WERI-Rb-1 (cell line): Measurements from ENCODE around the gene LMNA.

Source experiments
- DNase-seq: peaks from one replicate; pipeline ENCODE4 v3.0.0-alpha.2; 2020
- H3K27ac ChIP-seq: fragments of 250-450 bp; sonication (Bioruptor Pico); 2 replicates; pipeline ENCODE4 v1.5.1; 2020; ENCODE audit warnings: mild to moderate bottlenecking, moderate library complexity
- H3K27me3 ChIP-seq: fragments of 250-450 bp; sonication (Bioruptor Pico); 2 replicates; pipeline ENCODE4 v1.5.1; 2021; ENCODE audit warnings: mild to moderate bottlenecking, low read depth, moderate library complexity; ENCODE audit not compliant: insufficient read depth, severe bottlenecking
- H3K36me3 ChIP-seq: fragments of 250-450 bp; sonication (Bioruptor Pico); 2 replicates; pipeline ENCODE4 v1.5.1; 2020; ENCODE audit warnings: mild to moderate bottlenecking, moderate library complexity
- H3K4me3 ChIP-seq: 2 replicates; pipeline ENCODE4 v1.5.1; 2011; ENCODE audit warnings: low read depth, mild to moderate bottlenecking, control low read depth, low read length
- H3K9me3 ChIP-seq: fragments of 250-450 bp; sonication (Bioruptor Pico); 2 replicates; pipeline ENCODE4 v1.5.1; 2021; ENCODE audit warnings: mild to moderate bottlenecking, moderate library complexity; ENCODE audit not compliant: severe bottlenecking
- TF ChIP-seq, protein P1 (sequence below): IDR thresholded peaks from 2 replicates; pipeline ENCODE4 v1.5.1; 2011; ENCODE audit warnings: low read depth, mild to moderate bottlenecking, control low read depth, inconsistent platforms, low read length

LMNA gene

DNA sequence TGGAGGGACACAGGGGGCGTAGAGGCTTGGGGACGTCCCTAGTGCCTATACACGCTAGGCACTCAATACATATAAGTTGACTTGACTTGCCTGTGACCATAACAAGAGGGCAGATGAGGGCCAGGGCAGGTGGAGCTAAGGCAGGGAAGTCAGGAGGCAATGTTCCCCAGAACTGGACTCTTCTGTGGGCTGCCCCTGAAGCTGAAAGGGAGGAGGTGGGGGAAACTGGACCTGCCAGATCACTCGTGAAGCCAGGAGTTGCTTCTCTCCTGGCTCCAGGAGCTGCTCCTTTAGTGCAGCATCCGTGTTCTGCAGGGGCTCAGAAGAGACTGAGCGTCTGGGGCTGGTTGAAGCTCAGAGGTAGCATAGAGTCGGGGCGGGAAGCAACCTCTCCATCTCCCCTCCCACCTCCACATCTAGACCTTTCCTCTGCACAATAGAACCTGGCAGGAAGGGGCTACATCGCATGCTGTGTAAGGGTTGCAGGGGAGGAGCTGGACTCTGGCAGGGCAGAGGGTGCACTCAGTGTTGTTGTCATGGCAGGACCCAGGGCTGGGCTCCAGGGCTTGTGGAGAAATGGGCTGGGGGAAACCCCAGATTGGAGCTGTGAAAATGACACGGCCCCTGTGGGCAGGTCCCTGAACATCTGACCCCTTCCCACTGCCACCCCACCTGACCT lies 36.0 kb downstream of the LMNA start:
- Histone ChIP-seq H3K27ac (no peak overlapping the region), H3K27me3 (no peaks in the 10 kb centered on the region), H3K36me3 (no peaks in the 10 kb centered on the region), H3K4me3 (no peak overlapping the region), H3K9me3 (no peaks in the 10 kb centered on the region)
- DNase-seq: no peak
- TF ChIP-seq, protein P1, sequence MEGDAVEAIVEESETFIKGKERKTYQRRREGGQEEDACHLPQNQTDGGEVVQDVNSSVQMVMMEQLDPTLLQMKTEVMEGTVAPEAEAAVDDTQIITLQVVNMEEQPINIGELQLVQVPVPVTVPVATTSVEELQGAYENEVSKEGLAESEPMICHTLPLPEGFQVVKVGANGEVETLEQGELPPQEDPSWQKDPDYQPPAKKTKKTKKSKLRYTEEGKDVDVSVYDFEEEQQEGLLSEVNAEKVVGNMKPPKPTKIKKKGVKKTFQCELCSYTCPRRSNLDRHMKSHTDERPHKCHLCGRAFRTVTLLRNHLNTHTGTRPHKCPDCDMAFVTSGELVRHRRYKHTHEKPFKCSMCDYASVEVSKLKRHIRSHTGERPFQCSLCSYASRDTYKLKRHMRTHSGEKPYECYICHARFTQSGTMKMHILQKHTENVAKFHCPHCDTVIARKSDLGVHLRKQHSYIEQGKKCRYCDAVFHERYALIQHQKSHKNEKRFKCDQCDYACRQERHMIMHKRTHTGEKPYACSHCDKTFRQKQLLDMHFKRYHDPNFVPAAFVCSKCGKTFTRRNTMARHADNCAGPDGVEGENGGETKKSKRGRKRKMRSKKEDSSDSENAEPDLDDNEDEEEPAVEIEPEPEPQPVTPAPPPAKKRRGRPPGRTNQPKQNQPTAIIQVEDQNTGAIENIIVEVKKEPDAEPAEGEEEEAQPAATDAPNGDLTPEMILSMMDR: no peak

GRCh38 chr1:156151093-156151688 lies 36.7 kb downstream of the LMNA start:
- Histone ChIP-seq H3K27ac (no peak overlapping the region), H3K9me3 (no peaks in the 10 kb centered on the region), H3K4me3 (no peak overlapping the region), H3K27me3 (no peaks in the 10 kb centered on the region), H3K36me3 (no peaks in the 10 kb centered on the region)
- TF ChIP-seq, protein P1: no peak
- no peak for DNase-seq

DNA sequence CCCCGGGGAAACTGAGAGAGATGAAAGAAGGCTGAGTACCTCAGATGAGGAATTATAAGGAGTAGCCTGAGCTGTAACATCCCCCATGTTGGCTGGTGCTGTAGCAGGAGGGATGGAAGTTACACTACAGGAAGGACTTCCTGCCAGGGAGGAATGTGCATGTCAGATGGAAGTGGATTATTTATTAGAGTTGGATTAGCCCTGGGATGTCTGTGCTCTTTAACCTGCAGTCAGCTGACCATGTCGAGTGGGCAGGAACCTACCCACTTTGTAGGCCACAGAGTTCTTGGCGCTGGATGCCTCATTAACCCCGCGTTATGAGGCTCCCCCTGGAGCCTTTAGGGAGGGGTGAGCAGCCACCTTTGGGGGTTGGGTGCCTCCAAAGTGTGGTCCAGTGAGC lies 38.1 kb downstream of the LMNA start:
- Histone ChIP-seq H3K27ac (no peak overlapping the region), H3K27me3 (no peaks in the 10 kb centered on the region), H3K36me3 (no peaks in the 10 kb centered on the region), H3K4me3 (no peak overlapping the region), H3K9me3 (no peaks in the 10 kb centered on the region)
- no peak for DNase-seq
- TF ChIP-seq, protein P1: no peak

DNA sequence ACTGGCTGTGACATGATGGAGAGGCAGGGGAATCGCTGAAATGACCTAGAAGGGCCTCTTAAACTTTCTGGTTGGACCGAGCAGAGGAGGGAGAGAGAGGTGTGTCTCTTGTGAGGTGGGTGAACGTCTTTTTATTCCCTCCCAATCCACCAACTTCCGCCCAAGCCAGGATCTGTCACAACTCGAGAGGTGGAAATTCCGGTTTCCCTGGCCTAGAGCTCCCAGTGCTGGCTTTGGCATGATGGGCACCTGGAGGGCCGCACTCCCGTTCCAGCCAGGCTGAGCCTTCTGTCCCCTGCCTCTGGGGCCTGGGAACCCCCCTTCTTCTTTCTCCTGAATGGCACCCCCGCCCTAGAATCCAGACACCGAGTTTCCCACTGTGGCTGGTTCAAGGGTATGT lies 38.9 kb downstream of the LMNA start, which contains the start of gene SEMA4A:
TSS of gene SEMA4A (plus strand) at position 224 of the 400 bp plus-strand sequence. CDS start 994 bp downstream, outside the sequence.
- TF ChIP-seq, protein P1: no peak
- H3K9me3 ChIP-seq: no peaks in the 10 kb centered on the region
- H3K27me3 ChIP-seq: no peaks in the 10 kb centered on the region
- H3K4me3 ChIP-seq: no peak within 1 kb of the TSS
- no peak within 1 kb of the TSS for H3K27ac ChIP-seq
- H3K36me3 ChIP-seq: no peaks in the 10 kb centered on the region
- no peak for DNase-seq

GRCh38 chr1:156154317-156154749 lies 39.8 kb downstream of the LMNA start:
- Histone ChIP-seq H3K27ac (no peak overlapping the region), H3K27me3 (no peaks in the 10 kb centered on the region), H3K9me3 (no peaks in the 10 kb centered on the region), H3K4me3 (no peak overlapping the region), H3K36me3 (no peaks in the 10 kb centered on the region)
- TF ChIP-seq, protein P1: no peak
- DNase-seq: no peak
